ENCODE measurements around the gene EVI2A.

Gene EVI2A

GRCh38 chr17:31272236-31272635 is 49.2 kb downstream of the EVI2A start:
- FAIRE-seq: no peak

GRCh38 chr17:31269578-31269983 is 51.8 kb downstream of the EVI2A start:
- no peak for FAIRE-seq

- no peak for FAIRE-seq
Observed at GRCh38 chr17:31269036-31269577, 52.3 kb downstream of the EVI2A start.

Measured in G401.6 (cell line).